ENCODE data around the gene ZNF236. TPM values are rescaled to one million over a fixed set of nuclear protein-coding genes. Genes with fewer than 3 reads are reported as not detected.

Gene ZNF236
- total and polyA plus RNA-seq, 2 of the 8 experiments (the other 6 are each of a cell fraction or from before 2014, with no cell fraction given) = 6.7 to 14.5 TPM

- peaks cover 0 to 20% (median 10%) of the 10 kb centered on the region in 4 experiments for H3K4me1 ChIP-seq (replicated peaks in 1 of 4; ENCODE audit: control insufficient read depth in 3 of 4, insufficient read depth in 4 of 4, low read length in 3 of 4)
- no peaks in the 10 kb centered on the region for H3K79me2 ChIP-seq (ENCODE audit: control insufficient read depth in 1 of 2, insufficient read depth in 2 of 2, low read length in 2 of 2)
- no peak overlapping the region for H3K9ac ChIP-seq (replicated peaks in 1 of 4; ENCODE audit: extremely low read depth in 1 of 4, low read depth in 3 of 4, low read length in 3 of 4)
- no peak for FAIRE-seq
- DNase-seq (ENCODE audit: low read depth in 1 of 2, low spot score in 2 of 2) = peak in 1 of 2 experiments; percentile 40
- no peak overlapping the region for H2BK120ac ChIP-seq (replicated peaks; ENCODE audit: low read depth, low read length)
- H3K4me2 ChIP-seq (ENCODE audit: insufficient read depth in 1 of 2, low read depth in 2 of 2, low read length in 2 of 2) = no peak overlapping the region
- no peak overlapping the region for H3K14ac ChIP-seq (ENCODE audit: insufficient read length)
- ChIA-PET CTCF (ENCODE audit: partially characterized antibody) (interaction anchor here (0.8 to 13.3 kb wide), 18 partner anchors 6 to 227 kb away, joined by 3 to 188 read pairs (median 12); no protein-coding TSS in a partner anchor), POLR2A (ENCODE audit: partially characterized antibody) (interaction anchor here (3.6 kb wide), 1 partner anchor 17 kb away, joined by 14 read pairs; no protein-coding TSS in a partner anchor)
- no peak overlapping the region for H4K91ac ChIP-seq (replicated peaks; ENCODE audit: insufficient read length, low read length)
- no peak for TF ChIP-seq MAFK (IDR thresholded peaks at IDR 0.05; ENCODE audit: low read depth, low read length)
- TF ChIP-seq SP4 (IDR thresholded peaks at IDR 0.05; ENCODE audit: low read length) = no peak
- TF ChIP-seq GABPA (IDR thresholded peaks at IDR 0.05; ENCODE audit: borderline replicate concordance, insufficient read depth, low read length) = no peak
- TF ChIP-seq SIX5 (IDR thresholded peaks at IDR 0.05; ENCODE audit: low read depth, low read length) = no peak
- TF ChIP-seq CTCF (IDR thresholded peaks at IDR 0.05; ENCODE audit: control extremely low read depth in 1 of 3, insufficient read depth in 1 of 3, low read depth in 1 of 3, low read length in 3 of 3) = no peak
- no peak for TF ChIP-seq EP300 (IDR thresholded peaks at IDR 0.05; ENCODE audit: borderline replicate concordance in 1 of 2, low read depth in 2 of 2, low read length in 2 of 2)
- TF ChIP-seq KDM5A (IDR thresholded peaks at IDR 0.05; ENCODE audit: low read length) = no peak
- H2AK5ac ChIP-seq (ENCODE audit: low read depth, low read length) = no peak overlapping the region
- H2BK20ac ChIP-seq (ENCODE audit: low read length) = no peak overlapping the region
- H3K23me2 ChIP-seq (ENCODE audit: low read depth, low read length) = no peaks in the 10 kb centered on the region
- no peak overlapping the region for H4K5ac ChIP-seq (ENCODE audit: insufficient read length, low read depth, low read length)
- H2BK15ac ChIP-seq (ENCODE audit: low read length) = no peak overlapping the region
- H3K56ac ChIP-seq (replicated peaks; ENCODE audit: insufficient read length, low read depth, low read length) = no peak overlapping the region
- no peak overlapping the region for H3K4ac ChIP-seq (replicated peaks; ENCODE audit: insufficient read length, low read depth, low read length)
- H3K36me3 ChIP-seq (ENCODE audit: control insufficient read depth in 2 of 4, insufficient read depth in 4 of 4, low read length in 3 of 4) = no peaks in the 10 kb centered on the region
- no peak overlapping the region for H4K8ac ChIP-seq (ENCODE audit: extremely low read depth, insufficient read depth, low read length)
- no peaks in the 10 kb centered on the region for H3K9me3 ChIP-seq (ENCODE audit: insufficient read depth in 2 of 2, low read depth in 1 of 2, low read length in 1 of 2)
- WGBS, 2 experiments (ENCODE audit: extremely low coverage in 1 of 2, insufficient coverage in 1 of 2, insufficient read length in 1 of 2, insufficient replicate concordance in 2 of 2, low coverage in 1 of 2, low lambda C conversion rate in 2 of 2, missing lambda C conversion rate in 1 of 2) = 91% methylated on average over 21 of the region's 27 CpGs; no CpG with 5 or more reads in 1 of the 2 experiments
- no peaks in the 10 kb centered on the region for H4K20me1 ChIP-seq (replicated peaks in 1 of 2; ENCODE audit: control insufficient read depth in 1 of 2, insufficient read depth in 2 of 2, low read length in 2 of 2)
- no peaks in the 10 kb centered on the region for H3K27me3 ChIP-seq (replicated peaks in 1 of 4; ENCODE audit: control insufficient read depth in 3 of 4, extremely low read depth in 1 of 4, insufficient read depth in 3 of 4, low read length in 3 of 4)
- no peak overlapping the region for H2BK5ac ChIP-seq (ENCODE audit: low read depth, low read length)
- 0 out of 2 replicates have a peak overlapping the region, but pooled peaks have one; percentile 28 for H3K18ac ChIP-seq (ENCODE audit: extremely low read depth, low read length)
- H2AFZ ChIP-seq (ENCODE audit: low read length) = no peak overlapping the region
- H2BK12ac ChIP-seq (ENCODE audit: low read depth, low read length) = 0 out of 2 replicates have a peak overlapping the region, but pooled peaks have one; percentile 3
- no peaks in the 10 kb centered on the region for H3K79me1 ChIP-seq (ENCODE audit: low read depth, low read length)
- H3K4me3 ChIP-seq (ENCODE audit: extremely low read depth in 1 of 4, insufficient read depth in 2 of 4, low read depth in 3 of 4, low read length in 4 of 4) = no peak overlapping the region
- H3K27ac ChIP-seq (ENCODE audit: low read depth, low read length) = no peak overlapping the region
- no peak overlapping the region for H3K23ac ChIP-seq (ENCODE audit: insufficient read length)
Measured at GRCh38 chr18:76985156-76985950, 163.0 kb downstream of the ZNF236 start.

Measured in H1 (cell line).